ENCODE results near the gene POLR3B.

DNA sequence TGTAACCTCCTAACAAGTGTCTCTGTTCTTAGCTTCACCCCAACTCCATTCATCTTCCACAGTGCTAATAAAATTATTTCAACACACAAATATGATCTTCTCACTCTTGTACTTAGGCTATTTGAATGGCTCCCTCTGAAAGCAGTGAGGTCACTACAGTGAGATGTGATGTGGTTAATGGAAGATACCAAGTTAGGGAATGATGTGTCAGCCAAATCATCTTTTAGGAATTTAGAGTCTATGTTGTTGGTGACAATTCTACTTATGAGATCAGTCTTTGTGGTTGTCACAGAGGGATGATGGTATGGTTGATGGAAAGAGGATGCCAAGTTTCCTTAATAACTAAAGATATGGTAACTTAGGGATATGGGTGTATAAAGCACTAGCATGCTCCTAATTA lies 57.6 kb downstream of the POLR3B start:
- no peak for TF ChIP-seq PML (IDR thresholded peaks at IDR 0.05; ENCODE audit: low read length)
- TF ChIP-seq TCF7 (IDR thresholded peaks at IDR 0.05; ENCODE audit: borderline replicate concordance), result no peak
- TF ChIP-seq, protein P1, sequence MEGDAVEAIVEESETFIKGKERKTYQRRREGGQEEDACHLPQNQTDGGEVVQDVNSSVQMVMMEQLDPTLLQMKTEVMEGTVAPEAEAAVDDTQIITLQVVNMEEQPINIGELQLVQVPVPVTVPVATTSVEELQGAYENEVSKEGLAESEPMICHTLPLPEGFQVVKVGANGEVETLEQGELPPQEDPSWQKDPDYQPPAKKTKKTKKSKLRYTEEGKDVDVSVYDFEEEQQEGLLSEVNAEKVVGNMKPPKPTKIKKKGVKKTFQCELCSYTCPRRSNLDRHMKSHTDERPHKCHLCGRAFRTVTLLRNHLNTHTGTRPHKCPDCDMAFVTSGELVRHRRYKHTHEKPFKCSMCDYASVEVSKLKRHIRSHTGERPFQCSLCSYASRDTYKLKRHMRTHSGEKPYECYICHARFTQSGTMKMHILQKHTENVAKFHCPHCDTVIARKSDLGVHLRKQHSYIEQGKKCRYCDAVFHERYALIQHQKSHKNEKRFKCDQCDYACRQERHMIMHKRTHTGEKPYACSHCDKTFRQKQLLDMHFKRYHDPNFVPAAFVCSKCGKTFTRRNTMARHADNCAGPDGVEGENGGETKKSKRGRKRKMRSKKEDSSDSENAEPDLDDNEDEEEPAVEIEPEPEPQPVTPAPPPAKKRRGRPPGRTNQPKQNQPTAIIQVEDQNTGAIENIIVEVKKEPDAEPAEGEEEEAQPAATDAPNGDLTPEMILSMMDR (IDR thresholded peaks at IDR 0.05 in 2 of 3, conservative IDR thresholded peaks at IDR 0.05 in 1 of 3; ENCODE audit: control insufficient read depth in 2 of 3, extremely low read depth in 1 of 3, insufficient read depth in 1 of 3, low read depth in 3 of 3, low read length in 3 of 3), result no peak
- no peak for TF ChIP-seq ZNF384 (IDR thresholded peaks at IDR 0.05; ENCODE audit: borderline replicate concordance, low read depth, low read length)
- TF ChIP-seq, protein P2, sequence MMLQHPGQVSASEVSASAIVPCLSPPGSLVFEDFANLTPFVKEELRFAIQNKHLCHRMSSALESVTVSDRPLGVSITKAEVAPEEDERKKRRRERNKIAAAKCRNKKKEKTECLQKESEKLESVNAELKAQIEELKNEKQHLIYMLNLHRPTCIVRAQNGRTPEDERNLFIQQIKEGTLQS (IDR thresholded peaks at IDR 0.05; ENCODE audit: borderline replicate concordance, extremely low read depth, low read depth, low read length), result no peak
- TF ChIP-seq SRF (IDR thresholded peaks at IDR 0.05; ENCODE audit: low read depth in 2 of 2, low read length in 2 of 2), result no peak
- no peak for TF ChIP-seq POLR2A (IDR thresholded peaks at IDR 0.05; ENCODE audit: low read depth, low read length)
- TF ChIP-seq STAT1 (conservative IDR thresholded peaks at IDR 0.05), result no peak

Measured in GM12878 (cell line).